Measurements from ENCODE around the gene ROR1. TPM values are rescaled to one million over a fixed set of nuclear protein-coding genes. Genes with fewer than 3 reads are reported as not detected.

ROR1 gene
- total RNA-seq, 1 donor from 2014 or later = 81.4 TPM

DNA sequence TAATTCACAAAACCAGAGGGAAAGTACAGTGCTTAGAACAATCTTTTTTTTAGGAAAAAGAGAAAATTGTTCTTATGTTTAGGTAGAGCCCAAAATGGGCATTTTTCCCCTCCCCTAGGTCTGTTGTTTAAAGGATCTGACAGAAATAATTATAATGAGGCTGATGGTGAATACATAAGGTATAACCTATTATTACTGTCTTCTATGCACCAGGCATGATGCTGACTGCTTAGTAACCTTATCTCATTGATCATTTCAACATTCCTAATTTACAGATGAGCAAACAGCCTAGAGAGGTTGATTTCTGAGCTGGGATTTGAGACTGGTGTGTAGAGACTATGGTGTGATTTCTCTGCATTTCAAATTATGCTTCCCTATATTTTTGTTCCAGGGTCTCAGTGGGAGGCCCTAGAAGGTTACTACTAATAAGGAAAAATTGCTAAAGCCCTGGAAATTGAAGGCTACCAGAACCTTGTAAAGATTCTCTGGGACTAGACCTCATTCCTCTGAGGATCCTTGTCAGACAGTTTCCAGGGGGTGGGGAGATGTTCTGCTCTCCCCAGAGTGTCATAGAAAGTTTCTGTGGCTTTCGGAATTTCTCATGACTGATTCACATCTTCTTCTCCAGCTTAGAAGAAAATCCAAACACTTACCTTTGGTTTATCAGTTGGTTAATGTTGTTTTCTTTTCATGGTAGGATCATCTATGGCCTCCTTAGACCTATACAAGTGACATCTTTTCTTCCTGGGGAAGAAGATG, 44.9 kb downstream of the ROR1 start:
- H3K9me3 Mint-ChIP-seq = peaks cover 15% of the 10 kb centered on the region
- peaks cover 15% of the 10 kb centered on the region for H3K36me3 Mint-ChIP-seq
- no peaks in the 10 kb centered on the region for H3K27me3 Mint-ChIP-seq (ENCODE audit: low read depth)
- H3K4me3 Mint-ChIP-seq = no peak overlapping the region
- TF ChIP-seq CTCF (IDR thresholded peaks at IDR 0.05; ENCODE audit: unreplicated experiment) = no peak
- H3K4me1 Mint-ChIP-seq = peaks cover 39% of the 10 kb centered on the region
- peak overlapping the region; percentile 23 for H3K27ac Mint-ChIP-seq
- no peak for DNase-seq (ENCODE audit: low spot score in 2 of 2, unreplicated experiment in 2 of 2)

- Mint-ChIP-seq H3K27ac (no peak overlapping the region), H3K9me3 (peaks cover 14% of the 10 kb centered on the region), H3K36me3 (peaks cover 15% of the 10 kb centered on the region), H3K27me3 (ENCODE audit: low read depth) (no peaks in the 10 kb centered on the region), H3K4me3 (no peak overlapping the region), H3K4me1 (peaks cover 34% of the 10 kb centered on the region)
- DNase-seq (ENCODE audit: low spot score in 2 of 2, unreplicated experiment in 2 of 2) = no peak
- no peak for TF ChIP-seq CTCF (IDR thresholded peaks at IDR 0.05; ENCODE audit: unreplicated experiment)
Measured at GRCh38 chr1:63819795-63820194, 46.0 kb downstream of the ROR1 start.

- Mint-ChIP-seq H3K4me1 (peaks cover 31% of the 10 kb centered on the region), H3K4me3 (no peak overlapping the region), H3K27me3 (ENCODE audit: low read depth) (no peaks in the 10 kb centered on the region), H3K36me3 (peaks cover 11% of the 10 kb centered on the region), H3K27ac (peak overlapping the region; percentile 62), H3K9me3 (peaks cover 14% of the 10 kb centered on the region)
- TF ChIP-seq CTCF (IDR thresholded peaks at IDR 0.05; ENCODE audit: unreplicated experiment) = no peak
- no peak for DNase-seq (ENCODE audit: low spot score in 2 of 2, unreplicated experiment in 2 of 2)
Measured at GRCh38 chr1:63821091-63822005, 47.5 kb downstream of the ROR1 start.

- H3K27me3 Mint-ChIP-seq (ENCODE audit: low read depth) = no peaks in the 10 kb centered on the region
- peaks cover 7% of the 10 kb centered on the region for H3K36me3 Mint-ChIP-seq
- peaks cover 12% of the 10 kb centered on the region for H3K9me3 Mint-ChIP-seq
- DNase-seq (ENCODE audit: low spot score in 2 of 2, unreplicated experiment in 2 of 2) = no peak
- no peak overlapping the region for H3K27ac Mint-ChIP-seq
- no peak for TF ChIP-seq CTCF (IDR thresholded peaks at IDR 0.05; ENCODE audit: unreplicated experiment)
- peaks cover 24% of the 10 kb centered on the region for H3K4me1 Mint-ChIP-seq
- H3K4me3 Mint-ChIP-seq = no peak overlapping the region
Measured at GRCh38 chr1:63822540-63822939, 48.7 kb downstream of the ROR1 start.

DNA sequence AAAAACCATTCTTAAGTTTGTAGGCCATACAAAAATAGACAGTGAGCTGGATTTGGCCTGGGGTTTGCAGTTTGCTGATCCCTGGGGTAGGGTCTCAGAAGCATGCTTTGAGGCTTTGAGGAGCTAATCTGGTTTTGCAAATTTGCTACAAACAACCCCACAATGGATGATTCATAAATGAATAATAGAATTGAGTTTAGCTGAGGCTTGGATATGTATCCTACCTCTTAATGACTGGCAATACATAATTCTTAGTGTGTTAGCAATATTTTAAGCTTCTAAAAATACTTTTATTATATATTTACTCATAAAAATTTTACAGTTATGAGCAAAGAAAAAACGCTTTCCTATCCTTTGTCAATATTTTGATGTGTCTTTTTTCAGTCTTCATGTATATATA, 50.6 kb downstream of the ROR1 start:
- H3K9me3 Mint-ChIP-seq = peaks cover 12% of the 10 kb centered on the region
- no peaks in the 10 kb centered on the region for H3K27me3 Mint-ChIP-seq (ENCODE audit: low read depth)
- peaks cover 20% of the 10 kb centered on the region for H3K4me1 Mint-ChIP-seq
- H3K27ac Mint-ChIP-seq = no peak overlapping the region
- H3K4me3 Mint-ChIP-seq = no peak overlapping the region
- DNase-seq (ENCODE audit: low spot score in 2 of 2, unreplicated experiment in 2 of 2) = no peak
- no peak for TF ChIP-seq CTCF (IDR thresholded peaks at IDR 0.05; ENCODE audit: unreplicated experiment)
- H3K36me3 Mint-ChIP-seq = peaks cover 7% of the 10 kb centered on the region

All from mesothelial cell of epicardium (in vitro differentiated cells).